Muscle layer of duodenum (tissue), 2 donors: Measurements from ENCODE around the gene RFK.

Source experiments
- H3K27ac ChIP-seq: one replicate; pipeline ENCODE4 v1.7.0; 2013; ENCODE audit warnings: mild to moderate bottlenecking, low read length
- H3K27me3 ChIP-seq: one replicate; pipeline ENCODE4 v1.7.0; 2013; ENCODE audit warnings: low read depth, mild to moderate bottlenecking, control low read depth, low read length
- H3K36me3 ChIP-seq, 2 donors: one replicate each; pipeline ENCODE4 v1.7.0; 2013; ENCODE audit warnings: low read length in 2 of 2, control low read depth in 1 of 2, mild to moderate bottlenecking in 1 of 2; ENCODE audit not compliant: insufficient read depth in 2 of 2, control insufficient read depth in 1 of 2
- H3K4me1 ChIP-seq, 2 donors: one replicate each; pipeline ENCODE4 v1.7.0; 2013; ENCODE audit warnings: low read length in 2 of 2, mild to moderate bottlenecking in 2 of 2, control low read depth in 1 of 2, moderate library complexity in 1 of 2; ENCODE audit not compliant: insufficient read depth in 2 of 2, control insufficient read depth in 1 of 2
- H3K4me3 ChIP-seq, 2 donors: one replicate each; pipeline ENCODE4 v1.7.0; 2013; ENCODE audit warnings: low read length in 2 of 2, low read depth in 1 of 2, mild to moderate bottlenecking in 1 of 2
- H3K9me3 ChIP-seq, 2 donors: one replicate each; pipeline ENCODE4 v1.7.0; 2013; ENCODE audit warnings: low read length in 2 of 2, control low read depth in 1 of 2, mild to moderate bottlenecking in 1 of 2; ENCODE audit not compliant: control insufficient read depth in 1 of 2
- donor health status: healthy.

The RFK gene

GRCh38 chr9:76425677-76426453, 31.6 kb upstream of the RFK start:
- H3K9me3 ChIP-seq, result no peaks in the 10 kb centered on the region
- no peak overlapping the region for H3K27ac ChIP-seq
- no peak overlapping the region for H3K4me3 ChIP-seq
- H3K4me1 ChIP-seq, result no peaks in the 10 kb centered on the region
- H3K36me3 ChIP-seq, result no peaks in the 10 kb centered on the region
- H3K27me3 ChIP-seq, result no peaks in the 10 kb centered on the region

- H3K27ac ChIP-seq, result no peak overlapping the region
- H3K4me3 ChIP-seq, result no peak overlapping the region
- no peaks in the 10 kb centered on the region for H3K9me3 ChIP-seq
- no peaks in the 10 kb centered on the region for H3K4me1 ChIP-seq
- H3K36me3 ChIP-seq, result no peaks in the 10 kb centered on the region
- H3K27me3 ChIP-seq, result no peaks in the 10 kb centered on the region
Measured at GRCh38 chr9:76424491-76424890, 30.3 kb upstream of the RFK start.

DNA sequence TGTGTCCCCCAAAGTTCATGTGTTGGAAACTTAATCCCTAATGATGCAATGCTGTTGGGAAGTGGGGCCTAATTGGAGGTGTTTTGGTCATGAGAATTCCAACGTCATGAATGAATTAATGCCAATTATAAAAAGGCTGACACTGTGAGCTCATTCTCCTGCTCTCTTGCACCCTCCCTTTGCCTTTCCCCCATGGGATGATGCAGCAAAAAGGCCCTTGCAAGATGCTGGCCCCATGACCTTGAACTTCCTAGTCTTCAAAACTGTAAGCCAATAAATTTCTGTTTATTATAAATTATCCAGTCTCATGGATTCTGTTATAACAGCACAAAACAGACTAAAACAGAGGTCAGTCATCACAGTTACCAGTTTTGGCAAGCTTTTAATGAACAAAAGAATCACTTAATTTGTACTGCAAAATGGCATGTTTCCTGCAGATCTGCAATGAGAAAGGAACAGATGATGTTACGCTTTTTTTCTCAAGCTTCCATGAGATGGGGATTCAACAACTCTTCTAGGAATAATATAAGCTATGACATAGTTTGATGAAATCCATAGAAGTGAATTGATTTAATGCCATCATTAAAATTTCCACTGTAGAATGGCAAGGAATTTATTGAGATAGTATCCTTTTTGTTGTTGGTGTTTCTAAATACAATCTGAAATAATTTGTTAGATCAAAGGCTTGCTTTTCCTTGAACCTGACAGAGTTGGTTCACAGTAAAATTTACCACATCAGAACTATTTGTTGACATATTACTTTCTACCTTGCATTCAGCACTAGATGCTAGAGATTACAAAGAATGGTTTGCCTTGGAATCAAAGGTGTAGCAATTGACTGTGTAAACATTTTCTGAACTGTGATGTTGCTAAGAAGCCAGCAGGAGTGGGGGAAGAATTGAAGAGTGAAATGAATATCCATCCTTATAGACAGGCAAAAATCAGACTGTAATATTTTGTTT, 29.3 kb upstream of the RFK start:
- no peak overlapping the region for H3K27ac ChIP-seq
- H3K27me3 ChIP-seq, result no peaks in the 10 kb centered on the region
- no peak overlapping the region for H3K4me3 ChIP-seq
- no peaks in the 10 kb centered on the region for H3K4me1 ChIP-seq
- no peaks in the 10 kb centered on the region for H3K9me3 ChIP-seq
- no peaks in the 10 kb centered on the region for H3K36me3 ChIP-seq

DNA sequence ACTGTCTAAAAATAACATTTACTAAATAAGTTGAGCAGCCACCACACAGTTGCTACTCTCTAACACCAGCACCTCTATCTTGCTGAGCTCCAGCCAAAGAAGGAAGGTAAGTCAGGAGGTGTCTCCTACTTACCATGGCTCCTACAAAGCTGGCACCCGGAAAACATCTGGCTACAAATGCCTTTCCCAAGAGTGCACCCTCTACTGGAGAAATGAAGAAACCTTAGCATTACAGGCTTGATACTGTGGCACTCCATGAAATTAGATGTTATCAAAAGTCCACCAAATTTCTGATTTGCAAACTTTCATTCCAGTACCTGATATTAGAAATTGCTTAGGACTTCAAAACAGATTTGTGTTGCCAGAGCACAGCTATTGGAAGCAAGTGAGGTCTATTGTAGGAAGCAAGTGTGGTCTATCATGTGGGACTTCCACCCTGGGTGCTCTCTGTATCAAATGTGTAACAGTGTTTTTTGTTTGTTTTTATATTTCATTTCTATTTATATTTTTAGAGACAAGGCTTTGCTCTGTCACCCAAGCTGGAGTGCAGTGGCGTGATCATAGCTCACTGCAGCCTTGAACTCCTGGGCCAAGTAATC, 25.7 kb upstream of the RFK start:
- Histone ChIP-seq H3K4me1 (no peaks in the 10 kb centered on the region), H3K9me3 (no peaks in the 10 kb centered on the region), H3K36me3 (no peaks in the 10 kb centered on the region), H3K27me3 (no peaks in the 10 kb centered on the region), H3K27ac (no peak overlapping the region), H3K4me3 (no peak overlapping the region)

GRCh38 chr9:76417394-76417793, 23.2 kb upstream of the RFK start:
- H3K4me3 ChIP-seq, result no peak overlapping the region
- H3K36me3 ChIP-seq, result no peaks in the 10 kb centered on the region
- no peaks in the 10 kb centered on the region for H3K4me1 ChIP-seq
- peaks cover 0 to 10% of the 10 kb centered on the region in 2 donors for H3K9me3 ChIP-seq
- H3K27me3 ChIP-seq, result no peaks in the 10 kb centered on the region
- H3K27ac ChIP-seq, result no peak overlapping the region

- H3K36me3 ChIP-seq, result no peaks in the 10 kb centered on the region
- no peaks in the 10 kb centered on the region for H3K27me3 ChIP-seq
- H3K4me1 ChIP-seq, result no peaks in the 10 kb centered on the region
- H3K27ac ChIP-seq, result no peak overlapping the region
- H3K4me3 ChIP-seq, result no peak overlapping the region
- peaks cover 0 to 10% of the 10 kb centered on the region in 2 donors for H3K9me3 ChIP-seq
Measured at GRCh38 chr9:76415731-76416130, 21.5 kb upstream of the RFK start.

GRCh38 chr9:76415154-76415553, 20.9 kb upstream of the RFK start:
- no peak overlapping the region for H3K27ac ChIP-seq
- peaks cover 0 to 10% of the 10 kb centered on the region in 2 donors for H3K9me3 ChIP-seq
- no peak overlapping the region for H3K4me3 ChIP-seq
- H3K27me3 ChIP-seq, result no peaks in the 10 kb centered on the region
- no peaks in the 10 kb centered on the region for H3K4me1 ChIP-seq
- no peaks in the 10 kb centered on the region for H3K36me3 ChIP-seq

DNA sequence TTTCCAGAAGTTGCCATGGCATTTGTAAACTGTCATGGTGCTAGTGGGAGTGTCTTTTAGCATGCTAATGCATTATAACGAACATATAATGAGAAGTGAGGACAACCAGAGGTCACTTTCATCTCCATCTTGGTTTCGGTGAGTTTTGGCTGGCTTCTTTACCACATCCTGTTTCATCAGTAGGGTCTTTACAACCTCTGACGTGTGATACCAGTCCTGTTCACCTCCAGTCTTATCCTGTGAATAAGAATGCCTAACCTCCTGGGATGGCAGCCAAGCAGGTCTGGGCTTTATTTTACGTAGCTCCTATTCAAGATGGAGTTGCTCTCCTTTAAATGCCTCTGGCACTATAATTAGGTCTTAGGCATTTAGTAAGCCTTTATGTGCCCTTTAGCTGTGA, 20.4 kb upstream of the RFK start:
- H3K27ac ChIP-seq, result no peak overlapping the region
- peaks cover 0 to 10% of the 10 kb centered on the region in 2 donors for H3K9me3 ChIP-seq
- no peak overlapping the region for H3K4me3 ChIP-seq
- H3K36me3 ChIP-seq, result no peaks in the 10 kb centered on the region
- no peaks in the 10 kb centered on the region for H3K27me3 ChIP-seq
- H3K4me1 ChIP-seq, result no peaks in the 10 kb centered on the region

DNA sequence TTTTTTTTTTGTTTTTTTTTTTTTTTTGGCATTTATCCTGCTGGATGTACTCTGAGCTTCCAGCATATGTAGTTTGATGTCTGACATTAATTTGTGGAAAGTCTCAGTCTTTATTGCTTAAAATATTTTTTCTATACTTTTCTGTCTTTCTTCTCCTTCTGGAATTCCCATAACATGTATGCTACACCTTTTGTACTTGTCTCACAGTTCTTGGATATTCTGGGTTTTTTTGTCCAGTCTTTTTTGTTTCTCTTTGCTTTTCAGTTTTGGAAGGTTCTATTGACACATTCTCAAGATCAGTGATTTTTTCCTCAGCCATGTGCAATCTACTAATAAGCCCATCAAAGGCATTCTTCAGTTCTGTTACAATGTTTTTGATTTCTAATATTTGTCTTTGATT, 19.4 kb upstream of the RFK start:
- H3K4me3 ChIP-seq, result no peak overlapping the region
- no peak overlapping the region for H3K27ac ChIP-seq
- no peaks in the 10 kb centered on the region for H3K4me1 ChIP-seq
- peaks cover 0 to 10% of the 10 kb centered on the region in 2 donors for H3K9me3 ChIP-seq
- H3K27me3 ChIP-seq, result no peaks in the 10 kb centered on the region
- H3K36me3 ChIP-seq, result no peaks in the 10 kb centered on the region

DNA sequence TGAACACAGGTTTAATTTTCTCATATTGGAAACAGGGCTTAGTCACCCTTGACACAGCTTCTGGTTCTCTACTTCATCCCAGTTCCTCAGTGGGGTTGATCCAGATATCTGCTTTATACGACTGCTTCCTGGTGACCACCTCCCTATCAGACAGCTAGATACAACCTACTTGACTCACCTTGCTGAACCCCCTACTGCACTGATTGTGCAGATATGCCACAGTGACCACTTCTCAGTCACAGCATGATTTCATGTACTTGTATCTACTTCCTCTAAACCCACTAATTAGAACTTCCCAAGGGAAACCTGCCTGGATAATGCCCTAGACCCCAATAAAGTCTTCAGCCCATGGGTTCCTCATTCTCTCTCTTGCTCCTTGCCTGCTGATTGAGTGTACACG, 18.4 kb upstream of the RFK start:
- Histone ChIP-seq H3K4me3 (no peak overlapping the region), H3K36me3 (no peaks in the 10 kb centered on the region), H3K4me1 (no peaks in the 10 kb centered on the region), H3K9me3 (peaks cover 0 to 10% of the 10 kb centered on the region in 2 donors), H3K27ac (no peak overlapping the region), H3K27me3 (no peaks in the 10 kb centered on the region)

DNA sequence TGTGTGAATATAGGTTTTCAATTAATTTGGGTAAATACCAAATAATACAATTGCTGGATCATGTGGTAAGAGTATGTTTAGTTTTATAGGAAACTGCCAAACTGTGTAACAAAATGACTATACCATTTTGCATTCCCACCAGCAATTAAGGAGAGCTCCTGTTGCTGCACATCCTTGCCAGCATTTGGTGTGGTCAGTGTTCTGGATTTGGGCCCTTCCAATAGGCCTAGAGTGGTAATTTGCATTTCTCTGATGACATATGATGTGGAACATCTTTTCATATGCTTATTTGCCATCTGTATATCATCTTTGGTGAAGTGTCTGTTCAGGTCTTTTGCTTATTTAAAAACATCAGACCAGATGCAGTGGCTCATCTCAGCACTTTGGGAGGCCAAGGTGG, 11.6 kb upstream of the RFK start:
- H3K36me3 ChIP-seq, result no peaks in the 10 kb centered on the region
- H3K27me3 ChIP-seq, result no peaks in the 10 kb centered on the region
- H3K4me1 ChIP-seq, result peaks cover 0 to 8% of the 10 kb centered on the region in 2 donors
- H3K27ac ChIP-seq, result no peak overlapping the region
- H3K4me3 ChIP-seq, result no peak overlapping the region
- H3K9me3 ChIP-seq, result no peaks in the 10 kb centered on the region
